GM12801 (cell line): Measurements from ENCODE around the gene THOC7.

Experiments used
- TF ChIP-seq, protein P1 (sequence below): IDR thresholded peaks from one replicate; pipeline ENCODE4 v1.5.1; 2011; ENCODE audit warnings: control low read depth; ENCODE audit not compliant: insufficient read length; ENCODE audit errors: extremely low read depth

The THOC7 gene

DNA sequence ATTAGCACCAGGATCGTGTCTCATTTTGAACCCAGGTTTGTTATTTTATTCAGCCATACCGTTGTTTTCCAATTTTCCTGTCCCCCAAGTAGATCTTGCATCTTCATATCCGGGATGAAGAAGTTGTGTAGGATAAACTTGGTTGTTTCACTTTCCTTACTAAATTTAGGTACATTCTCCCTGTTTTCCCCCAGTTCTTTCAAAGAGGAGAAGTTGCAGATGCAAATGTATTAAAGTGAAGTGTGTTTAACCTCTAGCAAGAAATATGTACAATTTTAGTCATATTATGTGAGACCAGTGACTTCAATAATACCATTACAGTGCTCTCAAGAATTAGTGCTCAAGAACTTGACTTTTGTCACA lies 1.3 kb upstream of the THOC7 start:
- TF ChIP-seq, protein P1, sequence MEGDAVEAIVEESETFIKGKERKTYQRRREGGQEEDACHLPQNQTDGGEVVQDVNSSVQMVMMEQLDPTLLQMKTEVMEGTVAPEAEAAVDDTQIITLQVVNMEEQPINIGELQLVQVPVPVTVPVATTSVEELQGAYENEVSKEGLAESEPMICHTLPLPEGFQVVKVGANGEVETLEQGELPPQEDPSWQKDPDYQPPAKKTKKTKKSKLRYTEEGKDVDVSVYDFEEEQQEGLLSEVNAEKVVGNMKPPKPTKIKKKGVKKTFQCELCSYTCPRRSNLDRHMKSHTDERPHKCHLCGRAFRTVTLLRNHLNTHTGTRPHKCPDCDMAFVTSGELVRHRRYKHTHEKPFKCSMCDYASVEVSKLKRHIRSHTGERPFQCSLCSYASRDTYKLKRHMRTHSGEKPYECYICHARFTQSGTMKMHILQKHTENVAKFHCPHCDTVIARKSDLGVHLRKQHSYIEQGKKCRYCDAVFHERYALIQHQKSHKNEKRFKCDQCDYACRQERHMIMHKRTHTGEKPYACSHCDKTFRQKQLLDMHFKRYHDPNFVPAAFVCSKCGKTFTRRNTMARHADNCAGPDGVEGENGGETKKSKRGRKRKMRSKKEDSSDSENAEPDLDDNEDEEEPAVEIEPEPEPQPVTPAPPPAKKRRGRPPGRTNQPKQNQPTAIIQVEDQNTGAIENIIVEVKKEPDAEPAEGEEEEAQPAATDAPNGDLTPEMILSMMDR = no peak

DNA sequence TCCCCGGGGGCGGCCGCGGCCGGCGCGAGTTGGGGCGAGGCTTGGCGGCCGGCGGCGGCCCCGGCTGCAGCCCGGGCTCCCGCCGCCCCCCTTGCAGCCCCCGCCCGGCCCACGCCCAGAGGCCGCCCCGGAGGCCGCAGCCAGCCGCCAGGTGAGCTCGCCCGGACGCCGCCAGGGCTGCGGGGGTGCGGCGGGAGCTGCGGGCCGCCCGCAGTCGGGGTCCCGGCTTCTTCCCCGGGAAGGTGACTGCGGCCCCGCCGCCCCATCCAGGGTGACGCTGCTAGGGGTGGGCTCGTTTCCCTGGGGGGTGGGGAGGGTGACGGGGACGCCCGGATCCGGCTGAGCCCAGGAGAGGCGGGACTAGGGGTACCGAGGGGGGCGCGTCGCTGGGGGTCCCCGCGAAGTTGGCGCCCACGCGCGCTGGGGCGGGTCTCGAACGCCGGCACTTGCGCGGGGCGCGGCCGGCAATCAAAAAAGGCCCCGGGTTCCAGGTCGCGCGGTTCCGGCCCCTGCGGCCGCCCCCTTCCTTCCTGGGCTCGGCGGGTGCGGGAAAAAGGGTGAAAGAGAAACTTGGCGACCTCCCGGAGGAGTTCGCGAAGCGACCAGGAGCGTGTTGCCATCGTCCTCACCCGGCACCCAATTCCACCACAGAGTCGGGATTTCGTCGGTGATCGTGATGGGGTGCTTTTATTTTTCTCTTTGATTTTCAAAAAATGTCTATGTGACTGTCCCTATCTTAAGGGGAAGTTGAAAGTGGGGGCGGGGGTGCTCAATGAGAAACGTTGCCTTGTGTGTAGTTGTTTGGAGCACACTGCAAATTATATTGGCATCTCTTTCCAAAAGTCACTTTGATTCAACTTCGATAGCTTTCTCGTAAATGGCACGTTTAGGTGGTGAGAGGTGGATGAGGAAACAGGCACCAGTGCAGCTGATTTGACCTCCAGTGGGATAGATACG lies 681 bp upstream of the THOC7 start:
- TF ChIP-seq, protein P1 = no peak

DNA sequence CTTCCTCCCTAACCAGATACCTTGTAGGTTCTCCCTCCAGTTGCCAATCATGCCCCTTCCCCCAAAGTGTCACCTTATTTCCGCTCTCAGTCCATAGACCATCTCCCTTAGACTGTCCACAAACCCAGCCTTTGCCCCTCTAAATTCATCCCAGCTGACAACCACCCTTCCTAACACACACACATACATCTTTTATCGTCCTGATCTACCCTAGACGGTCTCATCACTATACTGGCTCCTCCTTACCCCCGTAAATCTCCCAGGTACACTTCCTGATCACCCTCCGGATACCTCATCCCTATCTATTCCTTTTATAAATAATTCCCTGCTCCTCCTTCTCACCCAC lies 828 bp downstream of the THOC7 start:
- TF ChIP-seq, protein P1 = no peak

- TF ChIP-seq, protein P1 = no peak
These were observed 2.3 kb downstream of the THOC7 start for GRCh38 chr3:63861306-63861705.

DNA sequence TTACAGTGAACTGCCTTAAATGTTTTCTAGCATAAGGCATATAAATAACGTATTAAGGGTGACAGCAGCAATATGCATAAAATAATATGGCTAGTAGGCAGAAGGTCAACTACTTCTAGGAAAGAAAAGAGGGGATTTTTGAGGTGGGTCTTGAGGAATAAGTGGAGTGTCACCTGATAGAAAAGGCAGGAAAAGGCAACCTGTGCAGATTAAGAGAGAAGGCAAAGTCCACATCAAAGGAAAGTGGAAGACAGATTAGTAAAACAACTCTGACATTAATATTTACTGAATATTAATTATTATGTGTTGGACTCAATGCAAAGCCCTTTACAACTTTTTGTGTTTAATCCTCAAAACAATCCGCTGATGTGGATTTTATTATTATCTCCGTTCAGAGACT lies 2.8 kb downstream of the THOC7 start:
- TF ChIP-seq, protein P1 = no peak

- TF ChIP-seq, protein P1 = no peak
These were observed 6.3 kb downstream of the THOC7 start for GRCh38 chr3:63857311-63857710.

DNA sequence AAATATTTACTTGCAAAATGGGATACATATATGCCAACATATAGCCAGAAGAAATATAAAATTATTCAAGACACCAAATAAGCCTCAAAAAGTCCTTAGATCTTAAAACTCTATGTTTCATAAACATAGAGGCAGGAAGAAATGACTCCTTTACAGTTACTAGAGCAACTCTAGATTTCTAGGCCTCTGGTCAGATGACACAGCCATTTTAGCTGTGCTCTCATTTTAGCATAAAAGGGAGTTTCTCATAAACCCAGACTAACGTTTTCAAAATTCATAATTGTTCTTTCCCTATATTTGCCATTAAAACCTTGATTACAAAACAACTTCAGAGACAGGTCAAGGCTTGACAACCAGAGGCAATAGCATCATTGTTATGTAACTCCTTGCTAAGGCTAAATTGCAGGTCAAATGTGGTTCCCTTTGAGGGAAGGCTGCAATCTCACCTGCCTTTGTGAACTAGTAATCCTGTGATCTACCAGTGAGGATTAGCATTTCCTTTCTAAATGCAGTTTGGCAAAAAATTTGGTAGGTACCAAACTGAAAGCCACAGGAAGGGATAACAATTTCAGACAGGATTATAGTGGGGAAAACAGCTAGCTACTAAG lies 8.2 kb downstream of the THOC7 start:
- TF ChIP-seq, protein P1 = no peak
